ENCODE measurements around the gene ERN1.

The ERN1 gene

DNA sequence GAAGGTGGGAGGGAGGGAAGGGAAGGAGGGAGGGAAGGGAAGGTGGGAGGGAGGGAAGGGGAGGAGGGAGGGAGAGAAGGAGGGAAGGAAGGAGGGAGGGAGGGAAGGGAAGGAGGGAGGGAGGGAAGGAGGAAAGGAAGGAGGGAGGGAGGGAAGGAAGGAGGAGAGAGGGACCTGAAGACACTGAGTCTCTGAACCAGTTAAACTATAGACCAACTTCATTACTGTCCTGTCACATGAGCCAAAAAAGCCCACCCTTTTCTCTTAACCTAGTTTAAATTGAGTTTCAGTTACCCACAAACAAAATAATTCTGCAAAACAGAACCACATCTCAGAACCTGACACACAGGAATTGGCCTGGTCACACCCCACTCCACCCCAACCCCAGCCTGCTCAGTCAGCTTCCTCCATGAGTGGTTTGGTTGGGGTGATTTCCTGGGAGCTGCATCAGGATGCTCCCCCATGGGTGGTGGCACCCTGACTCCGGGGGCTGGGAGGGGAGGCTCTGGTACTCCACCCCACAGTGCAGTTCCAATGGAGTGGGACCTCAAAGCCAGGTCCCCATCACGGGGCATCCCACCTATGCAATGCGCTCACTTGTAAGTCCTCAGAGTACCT lies 136.5 kb downstream of the ERN1 start:
- TF ChIP-seq CTCF (conservative IDR thresholded peaks at IDR 0.05) (no peak), ZFX (IDR thresholded peaks at IDR 0.05) (no peak)
- H3K27ac ChIP-seq, result no peak overlapping the region

DNA sequence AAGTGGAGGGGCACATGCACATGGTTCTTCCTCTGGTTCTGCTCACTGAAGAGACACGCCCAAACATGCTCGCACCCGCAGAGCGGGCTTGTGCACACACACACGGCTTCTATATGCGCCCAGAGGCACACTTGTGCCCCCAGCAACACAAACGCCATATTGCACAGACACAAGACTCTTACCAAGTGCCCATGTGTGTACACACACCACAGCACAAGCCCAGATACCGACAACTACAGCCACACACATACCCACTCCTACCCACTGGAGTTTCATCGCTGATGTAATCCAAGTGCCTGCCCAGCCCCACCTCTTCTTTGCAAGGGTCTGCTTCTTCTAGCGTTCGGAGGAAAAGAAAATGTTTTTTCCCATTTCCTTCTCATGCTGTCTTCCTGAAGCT lies 138.3 kb downstream of the ERN1 start:
- no peak overlapping the region for H3K27ac ChIP-seq
- no peak for TF ChIP-seq ZFX (IDR thresholded peaks at IDR 0.05)

DNA sequence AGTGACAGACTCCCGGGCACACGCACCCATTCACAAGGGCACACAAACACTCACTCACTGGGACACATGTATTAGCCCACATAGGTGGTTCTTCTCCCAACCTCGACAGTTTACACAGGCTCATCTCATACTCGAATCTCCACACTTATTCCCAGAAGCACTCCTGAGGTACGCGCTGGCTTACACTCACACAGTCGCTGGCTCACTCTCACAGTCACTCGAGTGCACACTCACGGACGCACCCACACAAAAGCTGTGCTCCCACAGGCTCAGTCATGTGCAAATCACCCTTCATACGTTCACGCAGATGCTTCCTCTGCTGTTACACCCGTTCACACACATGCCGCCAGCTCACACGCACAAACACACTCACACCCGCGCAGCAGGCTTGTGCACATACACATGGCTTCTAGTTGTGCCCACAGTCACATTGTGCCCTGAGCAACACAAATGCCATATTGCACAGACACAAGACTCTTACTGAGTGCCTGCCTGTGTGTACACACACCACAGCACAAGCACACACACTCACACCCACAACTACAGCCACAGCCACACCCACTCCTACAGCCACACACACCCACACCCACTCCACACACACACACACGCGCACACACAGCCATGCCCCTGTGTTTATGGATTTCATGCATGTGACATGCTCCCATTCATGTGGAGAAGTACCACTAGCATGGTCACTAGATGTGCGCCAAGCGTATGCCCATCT lies 140.2 kb downstream of the ERN1 start:
- TF ChIP-seq CTCF (conservative IDR thresholded peaks at IDR 0.05), result no peak
- no peak for TF ChIP-seq ZFX (IDR thresholded peaks at IDR 0.05)
- H3K27ac ChIP-seq, result no peak overlapping the region
